Stomach (tissue), 9 donors: ENCODE results near the gene PYROXD2. TPM values are rescaled to one million over a fixed set of nuclear protein-coding genes. Genes with fewer than 3 reads are reported as not detected.
A peak's percentile ranks its signal among the peaks of the same experiment; 100 is the strongest.

Source experiments
- DNase-seq, 2 donors: peaks; one replicate each; pipeline versions ENCODE4 v3.0.0 to v3.0.0-alpha.2; 2013 to 2019
- H3K27ac ChIP-seq, 5 donors: fragments of 200-600 bp in 4 of 5; sonication (generic) in 4 of 5; one replicate each; pipeline ENCODE4 v1.5.1; 2013 to 2019; ENCODE audit warnings: mild to moderate bottlenecking in 1 of 5, moderate library complexity in 1 of 5
- H3K27me3 ChIP-seq, 3 donors: fragments of 200-600 bp; sonication (generic); one replicate each; pipeline ENCODE4 v1.5.1; 2017 to 2019; ENCODE audit warnings: mixed run types in 1 of 3
- H3K36me3 ChIP-seq, 4 donors: fragments of 200-600 bp; sonication (generic); 1 replicate in 3 of 4; 2 replicates in 1 of 4; pipeline ENCODE4 v1.5.1; 2016 to 2019
- H3K4me1 ChIP-seq, 4 donors: fragments of 200-600 bp; sonication (generic); one replicate each; pipeline ENCODE4 v1.5.1; 2016 to 2019
- H3K4me3 ChIP-seq, 4 donors: fragments of 200-600 bp; sonication (generic) in 3 of 4; one replicate each; pipeline ENCODE4 v1.5.1; 2016 to 2019; ENCODE audit warnings: mild to moderate bottlenecking in 1 of 4
- H3K9me3 ChIP-seq, 4 donors: fragments of 200-600 bp; sonication (generic); one replicate each; pipeline ENCODE4 v1.5.1; 2016 to 2019
- CTCF ChIP-seq, 7 experiments: fragments of 450-650 bp in 4 of 7; fragments of 200-600 bp in 3 of 7; sonication (generic) in 3 of 7; IDR thresholded peaks; one replicate each; pipeline ENCODE4 v1.5.1; 2016 to 2019; ENCODE audit warnings: antibody characterized with exemption in 7 of 7, control low read depth in 2 of 7, mild to moderate bottlenecking in 1 of 7
- EP300 ChIP-seq: sonication (generic); formaldehyde crosslinking; IDR thresholded peaks from one replicate; pipeline ENCODE4 v1.6.1; 2017; ENCODE audit warnings: antibody characterized with exemption
- POLR2A ChIP-seq, 4 donors: fragments of 450-650 bp; IDR thresholded peaks; one replicate each; pipeline ENCODE4 v1.6.1; 2016; ENCODE audit warnings: antibody characterized with exemption in 4 of 4, control low read depth in 2 of 4, mild to moderate bottlenecking in 1 of 4, moderate library complexity in 1 of 4
- POLR2AphosphoS5 ChIP-seq, 3 donors: sonication (generic); formaldehyde crosslinking; IDR thresholded peaks; one replicate each; pipeline ENCODE4 v1.6.1; 2016; ENCODE audit warnings: antibody characterized with exemption in 3 of 3
- WGBS, 5 donors: extraction: QIAGEN DNeasy Blood & Tissue Kit in 3 of 5; methylation state at CpG; one replicate each; pipeline versions ENCODE4 v1.1.5 to v1.1.7; 2013 to 2018; 5-methylcytosine and 5-hydroxymethylcytosine counted together
- intact Hi-C: fragments of 100-400 bp; cut with DNase I; formaldehyde crosslinking; loops from one replicate; pipeline ENCODE4 v1.15.1; 2023; ENCODE audit warnings: low total_unique reads
- polyA plus RNA-seq, 3 donors: library from polyadenylated mRNA; stranded (reverse); fragments of 200-250 nt; gene quantifications; one replicate each; pipeline ENCODE4 v1.2.3, GENCODE V29; 2013
- total RNA-seq, 5 donors: library from RNA; depleted of rRNA; stranded (reverse); fragments of >200 nt; gene quantifications; one replicate each; pipeline versions ENCODE4 v1.1.0 to v1.2.3, GENCODE V29; 2014 to 2016
- donor health status: healthy with polysubstance abuse.
- donor health status: Bipolar disorder and iron deficiency.
- donor health status: healthy.

PYROXD2 gene
- total and polyA plus RNA-seq, 8 donors: 2.4 to 33.5 (median 8.3) TPM

DNA sequence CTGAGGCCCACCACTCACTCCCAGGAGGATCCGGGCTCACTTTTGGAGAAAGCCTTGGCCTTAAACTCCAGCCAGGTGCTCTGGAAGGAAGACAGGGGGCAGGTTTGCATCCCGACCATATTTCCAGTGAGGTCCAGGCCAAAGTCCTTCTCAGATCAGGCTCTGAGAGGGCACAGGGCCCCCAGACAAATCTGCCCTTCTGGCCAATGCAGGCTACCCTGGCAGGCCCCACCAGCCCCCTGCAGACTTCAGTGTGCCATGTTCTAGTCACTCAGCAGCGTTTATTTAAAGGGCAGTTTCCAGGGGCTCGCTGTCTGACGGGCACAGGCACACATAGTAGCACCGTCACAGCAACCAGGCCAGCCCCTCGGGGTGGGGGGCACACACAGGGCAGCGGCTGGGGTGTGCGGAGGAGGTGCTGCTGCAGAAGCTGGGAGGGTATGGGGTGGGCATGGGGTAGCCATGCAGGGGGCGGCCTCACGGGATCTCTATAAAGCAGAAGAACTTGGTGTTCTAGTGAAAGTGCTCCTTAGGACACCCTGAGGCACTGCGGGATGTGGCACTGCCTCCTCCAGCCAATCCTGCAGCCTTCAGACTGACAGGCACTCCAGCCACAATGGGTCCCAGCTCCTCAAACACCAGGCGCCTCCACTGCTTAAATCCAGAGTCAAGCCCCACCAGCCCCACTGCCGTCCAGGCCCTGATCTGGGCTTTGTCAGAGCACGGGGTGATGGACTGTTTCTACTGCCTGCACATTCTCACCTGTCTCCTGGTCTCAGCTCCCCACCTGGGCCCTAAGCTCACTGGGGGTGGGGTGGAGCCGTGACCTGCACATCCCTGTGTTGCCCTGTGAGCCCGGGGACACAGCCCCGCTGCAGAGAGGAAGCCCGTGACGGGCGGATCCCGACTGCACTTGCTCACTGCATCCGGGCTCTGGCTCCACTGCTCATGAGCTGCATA lies 9.6 kb upstream of the PYROXD2 start:
- Histone ChIP-seq H3K4me1 (no peaks in the 10 kb centered on the region), H3K27me3 (no peaks in the 10 kb centered on the region), H3K36me3 (peaks cover 29 to 99% (median 91%) of the 10 kb centered on the region in 4 donors), H3K27ac (no peak overlapping the region), H3K4me3 (no peak overlapping the region), H3K9me3 (no peaks in the 10 kb centered on the region)
- WGBS, 5 donors: 89 to 92% (median 90%) methylated on average over 15 to 23 of the region's 23 CpGs
- peak in 1 of 2 donors; percentile 22 for DNase-seq
- TF ChIP-seq POLR2AphosphoS5 (IDR thresholded peaks at IDR 0.05) (no peak), POLR2A (IDR thresholded peaks at IDR 0.05) (no peak), EP300 (no peak), CTCF (IDR thresholded peaks at IDR 0.05) (no peak)
- intact Hi-C loops: no loop called here

- TF ChIP-seq POLR2A (IDR thresholded peaks at IDR 0.05): no peak
- no peak for TF ChIP-seq POLR2AphosphoS5 (IDR thresholded peaks at IDR 0.05)
- intact Hi-C loops: no loop called here
- DNase-seq: peak; percentile 23 to 78
- WGBS, 5 donors: 68 to 79% (median 70%) methylated on average over 7 to 9 of the region's 9 CpGs
- Histone ChIP-seq H3K36me3 (peaks cover 28 to 99% (median 91%) of the 10 kb centered on the region in 4 donors), H3K27ac (no peak overlapping the region), H3K4me3 (no peak overlapping the region), H3K27me3 (no peaks in the 10 kb centered on the region), H3K9me3 (no peaks in the 10 kb centered on the region), H3K4me1 (no peaks in the 10 kb centered on the region)
These were observed 8.7 kb upstream of the PYROXD2 start for GRCh38 chr10:98423691-98424120.

DNA sequence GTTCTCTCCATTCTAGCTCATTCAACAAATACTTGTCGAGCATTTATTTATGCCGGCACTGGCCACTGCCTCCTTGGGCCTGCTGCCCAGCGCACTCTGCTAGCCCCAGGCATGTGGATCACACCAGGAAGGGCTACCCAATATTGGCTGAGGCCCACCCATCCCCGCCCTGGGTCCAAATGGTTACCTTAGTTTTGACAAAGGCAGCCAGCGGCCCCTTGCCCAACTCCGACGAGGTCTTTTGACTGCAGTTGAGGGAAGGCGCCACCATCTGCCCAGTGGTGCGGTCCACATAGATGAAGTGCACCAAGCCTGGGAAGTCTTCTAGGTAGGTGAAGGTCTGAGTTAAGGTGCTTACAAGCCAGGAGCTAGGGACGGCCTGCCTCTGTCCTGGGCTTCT lies 7.2 kb upstream of the PYROXD2 start:
- TF ChIP-seq EP300 (no peak), CTCF (IDR thresholded peaks at IDR 0.05) (no peak), POLR2A (IDR thresholded peaks at IDR 0.05) (no peak), POLR2AphosphoS5 (IDR thresholded peaks at IDR 0.05) (no peak)
- H3K4me3 ChIP-seq: no peak overlapping the region
- H3K36me3 ChIP-seq: peaks cover 39 to 99% (median 91%) of the 10 kb centered on the region in 4 donors
- intact Hi-C loops: no loop called here
- no peak overlapping the region for H3K27ac ChIP-seq
- H3K4me1 ChIP-seq: no peaks in the 10 kb centered on the region
- H3K9me3 ChIP-seq: no peaks in the 10 kb centered on the region
- 92 to 98% (median 95%) methylated on average over 5 to 10 of the region's 10 CpGs for WGBS, 5 donors
- no peaks in the 10 kb centered on the region for H3K27me3 ChIP-seq
- no peak for DNase-seq

- peaks cover 0 to 3% (median 2%) of the 10 kb centered on the region in 4 donors for H3K4me1 ChIP-seq
- no peak for DNase-seq
- H3K27ac ChIP-seq: no peak overlapping the region
- H3K4me3 ChIP-seq: no peak overlapping the region
- WGBS, 5 donors: 86 to 92% (median 87%) methylated on average over 9 of the region's 9 CpGs
- TF ChIP-seq EP300 (no peak), POLR2AphosphoS5 (IDR thresholded peaks at IDR 0.05) (no peak), POLR2A (IDR thresholded peaks at IDR 0.05) (no peak), CTCF (IDR thresholded peaks at IDR 0.05) (no peak)
- intact Hi-C loops: no loop called here
- H3K9me3 ChIP-seq: no peaks in the 10 kb centered on the region
- H3K36me3 ChIP-seq: peaks cover 39 to 94% (median 89%) of the 10 kb centered on the region in 4 donors
- no peaks in the 10 kb centered on the region for H3K27me3 ChIP-seq
These were observed 5.8 kb upstream of the PYROXD2 start for GRCh38 chr10:98420786-98421185.
